HepG2 (cell line): ENCODE data around the gene SLC35B2. TPM values are rescaled to one million over a fixed set of nuclear protein-coding genes. Genes with fewer than 3 reads are reported as not detected.

Experiments used
- CREM ChIP-seq, 2 experiments: sonication (generic) in 1 of 2; formaldehyde crosslinking in 1 of 2; IDR thresholded peaks; 2 replicates each; pipeline versions ENCODE4 v1.4.0 to v1.6.1; 2016 to 2020; ENCODE audit warnings: antibody characterized with exemption in 1 of 2, mild to moderate bottlenecking in 1 of 2, missing genetic modification reagents in 1 of 2
- PRMT3 ChIP-seq: sonication (generic); formaldehyde crosslinking; IDR thresholded peaks from 2 replicates; pipeline ENCODE4 v1.8.1; 2022; ENCODE audit warnings: low read depth, mild to moderate bottlenecking, moderate library complexity, missing genetic modification reagents, borderline replicate concordance
- SRSF4 ChIP-seq: fragments of 200-400 bp; formaldehyde crosslinking; IDR thresholded peaks from one replicate; pipeline ENCODE4 v1.6.1; 2018; ENCODE audit warnings: mild to moderate bottlenecking, low read depth, low read length, moderate library complexity; ENCODE audit not compliant: poor library complexity, severe bottlenecking
- SRSF9 ChIP-seq: fragments of 200-400 bp; formaldehyde crosslinking; IDR thresholded peaks from 2 replicates; pipeline ENCODE4 v1.6.1; 2018; ENCODE audit warnings: borderline replicate concordance, mild to moderate bottlenecking, low read depth, low read length; ENCODE audit not compliant: insufficient read depth, poor library complexity, severe bottlenecking
- ZFP41 ChIP-seq: sonication (generic); formaldehyde crosslinking; IDR thresholded peaks from 2 replicates; pipeline ENCODE4 v1.4.0; 2020; ENCODE audit warnings: mild to moderate bottlenecking, missing genetic modification reagents, borderline replicate concordance
- ZNF101 ChIP-seq: sonication (generic); formaldehyde crosslinking; IDR thresholded peaks from 2 replicates; pipeline ENCODE4 v1.4.0; 2020; ENCODE audit warnings: mild to moderate bottlenecking, low read depth, missing genetic modification reagents, borderline replicate concordance
- ZNF598 ChIP-seq: sonication (generic); formaldehyde crosslinking; IDR thresholded peaks from 2 replicates; pipeline ENCODE4 v1.5.1; 2020; ENCODE audit warnings: mild to moderate bottlenecking, missing genetic modification reagents, borderline replicate concordance
- ZNF790 ChIP-seq: sonication (generic); formaldehyde crosslinking; IDR thresholded peaks from 2 replicates; pipeline ENCODE4 v1.8.0; 2022; ENCODE audit warnings: missing genetic modification reagents, mild to moderate bottlenecking, borderline replicate concordance
- polyA plus RNA-seq, 8 experiments: library from polyadenylated mRNA; depleted of rRNA in 3 of 8; stranded (reverse) in 7 of 8; unstranded in 1 of 8; fragments of >200 nt; fragmentation: Illumina TruSeq in 4 of 8; extraction: Trizol in 4 of 8; gene quantifications; 2 replicates each; pipeline versions ENCODE4 v1.2.1 to v1.2.3, GENCODE V29; 2011 to 2016; ENCODE audit warnings: low read depth in 4 of 8, missing spikeins in 1 of 8, mixed read lengths in 1 of 8; ENCODE audit not compliant: insufficient read depth in 1 of 8
- total RNA-seq, 5 experiments: library from RNA; depleted of rRNA; stranded (reverse); fragments of >200 nt; fragmentation: Illumina TruSeq; extraction: Trizol; gene quantifications; 2 replicates each; pipeline ENCODE4 v1.2.3, GENCODE V29; 2016; ENCODE audit warnings: low read depth in 1 of 5
- TF ChIP-seq, protein P1 (sequence below): sonication (generic); formaldehyde crosslinking; IDR thresholded peaks from 2 replicates; pipeline ENCODE4 v1.8.0; 2022; ENCODE audit warnings: missing genetic modification reagents, mild to moderate bottlenecking, borderline replicate concordance
- TF ChIP-seq, protein P2 (sequence below): sonication (generic); formaldehyde crosslinking; IDR thresholded peaks from 2 replicates; pipeline ENCODE4 v1.9.0; 2021; ENCODE audit warnings: missing genetic modification reagents, borderline replicate concordance
- TF ChIP-seq, protein P3 (sequence below): sonication (generic); formaldehyde crosslinking; IDR thresholded peaks from 2 replicates; pipeline ENCODE4 v1.4.0; 2020; ENCODE audit warnings: missing genetic modification reagents
- TF ChIP-seq, protein P4 (sequence below): sonication (generic); formaldehyde crosslinking; IDR thresholded peaks from 2 replicates; pipeline ENCODE4 v1.9.0; 2021; ENCODE audit warnings: missing genetic modification reagents, mild to moderate bottlenecking, borderline replicate concordance
- TF ChIP-seq, protein P5 (sequence below): sonication (generic); formaldehyde crosslinking; IDR thresholded peaks from 2 replicates; pipeline ENCODE4 v1.4.0; 2020; ENCODE audit warnings: mild to moderate bottlenecking, missing genetic modification reagents
- TF ChIP-seq, protein P6 (sequence below): sonication (generic); formaldehyde crosslinking; IDR thresholded peaks from 2 replicates; pipeline ENCODE4 v1.4.0; 2020; ENCODE audit warnings: mild to moderate bottlenecking, missing genetic modification reagents
- TF ChIP-seq, protein P7 (sequence below): IDR thresholded peaks from 2 replicates; pipeline ENCODE4 v1.6.1; 2016; ENCODE audit warnings: low read depth, borderline replicate concordance

The SLC35B2 gene
- total and polyA plus RNA-seq, 2 of the 13 experiments (the other 11 are each of a cell fraction or from before 2014, with no cell fraction given) = 61.1 to 148 TPM

DNA sequence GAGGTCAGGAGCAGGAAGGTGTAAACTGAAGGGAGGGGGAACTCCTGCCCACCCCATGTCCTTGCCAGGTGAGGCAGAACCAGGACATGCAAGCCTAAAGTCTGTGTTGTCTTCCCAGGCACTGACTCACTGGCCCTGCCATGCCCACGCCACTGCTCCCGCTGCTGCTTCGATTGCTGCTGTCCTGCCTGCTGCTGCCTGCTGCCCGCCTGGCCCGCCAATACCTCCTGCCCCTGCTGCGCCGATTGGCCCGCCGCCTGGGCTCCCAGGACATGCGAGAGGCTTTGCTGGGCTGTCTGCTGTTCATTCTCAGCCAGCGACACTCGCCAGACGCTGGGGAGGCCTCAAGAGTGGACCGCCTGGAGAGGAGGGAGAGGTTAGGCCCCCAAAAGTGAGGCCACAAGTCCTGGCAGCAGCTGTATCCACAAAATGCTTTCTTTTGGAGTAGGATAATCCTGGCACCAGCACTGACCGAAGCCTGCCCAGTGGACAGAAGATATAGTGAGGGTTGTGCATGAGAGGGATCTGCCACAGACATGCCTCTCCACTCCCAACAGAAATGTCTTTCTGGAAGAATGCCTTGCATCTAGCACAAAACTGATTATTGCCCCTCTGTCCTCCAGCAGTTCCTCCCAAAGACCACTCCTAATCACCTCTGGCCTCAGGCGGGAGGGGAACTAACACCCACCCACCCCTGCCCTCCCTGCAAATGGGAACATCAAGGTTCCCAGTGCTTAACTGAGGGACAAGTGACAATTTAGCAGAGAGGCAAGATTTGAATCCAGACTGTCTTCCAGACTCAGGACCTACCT lies 39.8 kb downstream of the SLC35B2 start (continued):
- TF ChIP-seq, protein P1, sequence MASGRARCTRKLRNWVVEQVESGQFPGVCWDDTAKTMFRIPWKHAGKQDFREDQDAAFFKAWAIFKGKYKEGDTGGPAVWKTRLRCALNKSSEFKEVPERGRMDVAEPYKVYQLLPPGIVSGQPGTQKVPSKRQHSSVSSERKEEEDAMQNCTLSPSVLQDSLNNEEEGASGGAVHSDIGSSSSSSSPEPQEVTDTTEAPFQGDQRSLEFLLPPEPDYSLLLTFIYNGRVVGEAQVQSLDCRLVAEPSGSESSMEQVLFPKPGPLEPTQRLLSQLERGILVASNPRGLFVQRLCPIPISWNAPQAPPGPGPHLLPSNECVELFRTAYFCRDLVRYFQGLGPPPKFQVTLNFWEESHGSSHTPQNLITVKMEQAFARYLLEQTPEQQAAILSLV (CRISPR knock-in tag) = 0 out of 2 replicates have a peak, but pooled peaks have one; percentile 45
- TF ChIP-seq SRSF4 = no peak
- TF ChIP-seq, protein P2, sequence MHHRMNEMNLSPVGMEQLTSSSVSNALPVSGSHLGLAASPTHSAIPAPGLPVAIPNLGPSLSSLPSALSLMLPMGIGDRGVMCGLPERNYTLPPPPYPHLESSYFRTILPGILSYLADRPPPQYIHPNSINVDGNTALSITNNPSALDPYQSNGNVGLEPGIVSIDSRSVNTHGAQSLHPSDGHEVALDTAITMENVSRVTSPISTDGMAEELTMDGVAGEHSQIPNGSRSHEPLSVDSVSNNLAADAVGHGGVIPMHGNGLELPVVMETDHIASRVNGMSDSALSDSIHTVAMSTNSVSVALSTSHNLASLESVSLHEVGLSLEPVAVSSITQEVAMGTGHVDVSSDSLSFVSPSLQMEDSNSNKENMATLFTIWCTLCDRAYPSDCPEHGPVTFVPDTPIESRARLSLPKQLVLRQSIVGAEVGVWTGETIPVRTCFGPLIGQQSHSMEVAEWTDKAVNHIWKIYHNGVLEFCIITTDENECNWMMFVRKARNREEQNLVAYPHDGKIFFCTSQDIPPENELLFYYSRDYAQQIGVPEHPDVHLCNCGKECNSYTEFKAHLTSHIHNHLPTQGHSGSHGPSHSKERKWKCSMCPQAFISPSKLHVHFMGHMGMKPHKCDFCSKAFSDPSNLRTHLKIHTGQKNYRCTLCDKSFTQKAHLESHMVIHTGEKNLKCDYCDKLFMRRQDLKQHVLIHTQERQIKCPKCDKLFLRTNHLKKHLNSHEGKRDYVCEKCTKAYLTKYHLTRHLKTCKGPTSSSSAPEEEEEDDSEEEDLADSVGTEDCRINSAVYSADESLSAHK = no peak
- TF ChIP-seq, protein P3, sequence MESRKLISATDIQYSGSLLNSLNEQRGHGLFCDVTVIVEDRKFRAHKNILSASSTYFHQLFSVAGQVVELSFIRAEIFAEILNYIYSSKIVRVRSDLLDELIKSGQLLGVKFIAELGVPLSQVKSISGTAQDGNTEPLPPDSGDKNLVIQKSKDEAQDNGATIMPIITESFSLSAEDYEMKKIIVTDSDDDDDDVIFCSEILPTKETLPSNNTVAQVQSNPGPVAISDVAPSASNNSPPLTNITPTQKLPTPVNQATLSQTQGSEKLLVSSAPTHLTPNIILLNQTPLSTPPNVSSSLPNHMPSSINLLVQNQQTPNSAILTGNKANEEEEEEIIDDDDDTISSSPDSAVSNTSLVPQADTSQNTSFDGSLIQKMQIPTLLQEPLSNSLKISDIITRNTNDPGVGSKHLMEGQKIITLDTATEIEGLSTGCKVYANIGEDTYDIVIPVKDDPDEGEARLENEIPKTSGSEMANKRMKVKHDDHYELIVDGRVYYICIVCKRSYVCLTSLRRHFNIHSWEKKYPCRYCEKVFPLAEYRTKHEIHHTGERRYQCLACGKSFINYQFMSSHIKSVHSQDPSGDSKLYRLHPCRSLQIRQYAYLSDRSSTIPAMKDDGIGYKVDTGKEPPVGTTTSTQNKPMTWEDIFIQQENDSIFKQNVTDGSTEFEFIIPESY = no peak
- no peak for TF ChIP-seq ZFP41 (CRISPR knock-in tag)
- TF ChIP-seq, protein P4, sequence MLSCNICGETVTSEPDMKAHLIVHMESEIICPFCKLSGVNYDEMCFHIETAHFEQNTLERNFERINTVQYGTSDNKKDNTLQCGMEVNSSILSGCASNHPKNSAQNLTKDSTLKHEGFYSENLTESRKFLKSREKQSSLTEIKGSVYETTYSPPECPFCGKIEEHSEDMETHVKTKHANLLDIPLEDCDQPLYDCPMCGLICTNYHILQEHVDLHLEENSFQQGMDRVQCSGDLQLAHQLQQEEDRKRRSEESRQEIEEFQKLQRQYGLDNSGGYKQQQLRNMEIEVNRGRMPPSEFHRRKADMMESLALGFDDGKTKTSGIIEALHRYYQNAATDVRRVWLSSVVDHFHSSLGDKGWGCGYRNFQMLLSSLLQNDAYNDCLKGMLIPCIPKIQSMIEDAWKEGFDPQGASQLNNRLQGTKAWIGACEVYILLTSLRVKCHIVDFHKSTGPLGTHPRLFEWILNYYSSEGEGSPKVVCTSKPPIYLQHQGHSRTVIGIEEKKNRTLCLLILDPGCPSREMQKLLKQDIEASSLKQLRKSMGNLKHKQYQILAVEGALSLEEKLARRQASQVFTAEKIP = no peak
- TF ChIP-seq, protein P5, sequence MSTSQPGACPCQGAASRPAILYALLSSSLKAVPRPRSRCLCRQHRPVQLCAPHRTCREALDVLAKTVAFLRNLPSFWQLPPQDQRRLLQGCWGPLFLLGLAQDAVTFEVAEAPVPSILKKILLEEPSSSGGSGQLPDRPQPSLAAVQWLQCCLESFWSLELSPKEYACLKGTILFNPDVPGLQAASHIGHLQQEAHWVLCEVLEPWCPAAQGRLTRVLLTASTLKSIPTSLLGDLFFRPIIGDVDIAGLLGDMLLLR (CRISPR knock-in tag) = peak; percentile 74; the same call in 1 of the 2 replicates
- TF ChIP-seq SRSF9 = no peak
- no peak for TF ChIP-seq ZNF790 (CRISPR knock-in tag)
- no peak for TF ChIP-seq CREM (IDR thresholded peaks at IDR 0.05)
- no peak for TF ChIP-seq CREM (CRISPR knock-in tag; IDR thresholded peaks at IDR 0.05)
- TF ChIP-seq ZNF101 (CRISPR knock-in tag) = no peak
- TF ChIP-seq ZNF598 (CRISPR knock-in tag) = no peak
- TF ChIP-seq, protein P6, sequence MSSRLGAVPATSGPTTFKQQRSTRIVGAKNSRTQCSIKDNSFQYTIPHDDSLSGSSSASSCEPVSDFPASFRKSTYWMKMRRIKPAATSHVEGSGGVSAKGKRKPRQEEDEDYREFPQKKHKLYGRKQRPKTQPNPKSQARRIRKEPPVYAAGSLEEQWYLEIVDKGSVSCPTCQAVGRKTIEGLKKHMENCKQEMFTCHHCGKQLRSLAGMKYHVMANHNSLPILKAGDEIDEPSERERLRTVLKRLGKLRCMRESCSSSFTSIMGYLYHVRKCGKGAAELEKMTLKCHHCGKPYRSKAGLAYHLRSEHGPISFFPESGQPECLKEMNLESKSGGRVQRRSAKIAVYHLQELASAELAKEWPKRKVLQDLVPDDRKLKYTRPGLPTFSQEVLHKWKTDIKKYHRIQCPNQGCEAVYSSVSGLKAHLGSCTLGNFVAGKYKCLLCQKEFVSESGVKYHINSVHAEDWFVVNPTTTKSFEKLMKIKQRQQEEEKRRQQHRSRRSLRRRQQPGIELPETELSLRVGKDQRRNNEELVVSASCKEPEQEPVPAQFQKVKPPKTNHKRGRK = no peak
- no peak for TF ChIP-seq PRMT3
- TF ChIP-seq, protein P7, sequence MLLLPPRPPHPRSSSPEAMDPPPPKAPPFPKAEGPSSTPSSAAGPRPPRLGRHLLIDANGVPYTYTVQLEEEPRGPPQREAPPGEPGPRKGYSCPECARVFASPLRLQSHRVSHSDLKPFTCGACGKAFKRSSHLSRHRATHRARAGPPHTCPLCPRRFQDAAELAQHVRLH (CRISPR knock-in tag) = no peak; the same call in 1 of the 2 replicates
